Heart left ventricle (tissue), 16 donors: Measurements from ENCODE around the gene NAALADL2. TPM values are rescaled to one million over a fixed set of nuclear protein-coding genes. Genes with fewer than 3 reads are reported as not detected.

Experiments used
- ATAC-seq, 4 donors: fragments of 200-7000 bp; cut with Tn5 transposase; one replicate each; pipeline ENCODE4 v1.9.1; 2020 to 2022; ENCODE audit warnings: moderate library complexity in 4 of 4, mild to moderate bottlenecking in 3 of 4, moderate number of reproducible peaks in 1 of 4
- DNase-seq, 5 donors: peaks; one replicate each; pipeline ENCODE4 v3.0.0-alpha.2; 2020
- H3K27ac ChIP-seq, 12 donors: fragments of 200-600 bp; sonication (generic) in 4 of 12; one replicate each; pipeline versions ENCODE4 v1.5.0 to v1.8.0; 2016 to 2022; ENCODE audit warnings: mild to moderate bottlenecking in 2 of 12
- H3K27me3 ChIP-seq, 9 donors: fragments of 200-600 bp; sonication (generic) in 2 of 9; one replicate each; pipeline versions ENCODE4 v1.5.1 to v1.8.0; 2016 to 2022; ENCODE audit warnings: mild to moderate bottlenecking in 3 of 9
- H3K36me3 ChIP-seq, 9 donors: fragments of 200-600 bp; sonication (generic) in 2 of 9; one replicate each; pipeline versions ENCODE4 v1.5.0 to v1.8.0; 2018 to 2022; ENCODE audit warnings: mild to moderate bottlenecking in 2 of 9
- H3K4me1 ChIP-seq, 12 donors: fragments of 200-600 bp; sonication (generic) in 4 of 12; one replicate each; pipeline versions ENCODE4 v1.5.0 to v1.8.0; 2016 to 2022; ENCODE audit warnings: mild to moderate bottlenecking in 3 of 12
- H3K4me3 ChIP-seq, 12 donors: fragments of 200-600 bp; sonication (generic) in 4 of 12; one replicate each; pipeline versions ENCODE4 v1.5.0 to v1.8.0; 2017 to 2022; ENCODE audit warnings: mild to moderate bottlenecking in 9 of 12, moderate library complexity in 4 of 12
- H3K9me3 ChIP-seq, 12 donors: fragments of 200-600 bp; sonication (generic) in 4 of 12; one replicate each; pipeline versions ENCODE4 v1.5.0 to v1.8.0; 2016 to 2022; ENCODE audit warnings: mild to moderate bottlenecking in 1 of 12
- CTCF ChIP-seq, 12 donors: fragments of 200-600 bp; sonication (generic) in 4 of 12; IDR thresholded peaks; one replicate each; pipeline versions ENCODE4 v1.5.0 to v1.8.0; 2018 to 2022; ENCODE audit warnings: antibody characterized with exemption in 12 of 12, mild to moderate bottlenecking in 5 of 12
- POLR2A ChIP-seq, 2 donors: fragments of 450-650 bp; IDR thresholded peaks; one replicate each; pipeline ENCODE4 v1.6.1; 2017; ENCODE audit warnings: antibody characterized with exemption in 2 of 2, mild to moderate bottlenecking in 2 of 2, moderate library complexity in 2 of 2
- WGBS, 4 donors: extraction: QIAGEN DNeasy Blood & Tissue Kit in 2 of 4; methylation state at CpG; one replicate each; pipeline versions ENCODE4 v1.1.5 to v1.1.7; 2013 to 2018; 5-methylcytosine and 5-hydroxymethylcytosine counted together
- intact Hi-C, 10 donors: fragments of 100-400 bp; cut with DNase I; formaldehyde crosslinking; loops; one replicate each; pipeline versions ENCODE4 v1.11.1 to v1.14.2; 2022
- polyA plus RNA-seq, 2 donors: library from polyadenylated mRNA; stranded (reverse); fragments of 200-250 nt; gene quantifications; one replicate each; pipeline ENCODE4 v1.2.3, GENCODE V29; 2013
- total RNA-seq, 9 donors: library from RNA; depleted of rRNA in 2 of 9; stranded (reverse); fragments of >200 nt in 2 of 9; fragmentation: NEBNext Ultra II Directional in 3 of 9; extraction: Animal tissue kit (Norgen Biotek cat#: 25700) in 3 of 9; gene quantifications; one replicate each; pipeline versions ENCODE4 v1.1.0 to v1.2.4, GENCODE V29; 2016 to 2023
- donor health status: ischemic (EF 13 %, LVEDD 7.1; RV severe dilation, severe dysfunction).
- donor health status: healthy with polysubstance abuse.
- donor health status: DM: no; HTN: yes; CAD: no.
- donor health status: DM: no; HTN: no; CAD: no.
- donor health status: ischemic (EF 25% LVEDD 6.9; RV normal size, moderate dysfunction).
- donor health status: ischemic (EF 25% LVEDD 5.7; RV mildly dilated, moderate dysfunction).
- donor health status: healthy.
- donor health status: DM: yes; HTN: yes; CAD: no.
- donor health status: ischemic (EF 35%, LVEDD 5.7; RV mildly dilated, moderate dysfunction).
- donor health status: nonischemic (EF 11% LVEDD 7.7; RV severe dilation, severe dysfunction).
- donor health status: DM: yes; HTN: yes; CAD: no.
- donor health status: PGD.
- donor health status: ischemic (EF 29% LVEDD 5.4; RV normal size, mild dysfunction).
- donor health status: nonischemic (EF 23%, LVEDD 6.1; RV moderate dilation, normal function).

The NAALADL2 gene
- total and polyA plus RNA-seq, 11 donors: 0.23 to 8.5 (median 3.0) TPM

GRCh38 chr3:175279457-175279856 is 420.3 kb downstream of the NAALADL2 start:
- Histone ChIP-seq H3K27me3 (no peaks in the 10 kb centered on the region), H3K36me3 (no peaks in the 10 kb centered on the region), H3K27ac (no peak overlapping the region), H3K4me1 (no peaks in the 10 kb centered on the region), H3K4me3 (no peak overlapping the region), H3K9me3 (no peaks in the 10 kb centered on the region)
- DNase-seq (no peak), ATAC-seq (no peak)
- TF ChIP-seq POLR2A (IDR thresholded peaks at IDR 0.05) (no peak), CTCF (IDR thresholded peaks at IDR 0.05) (no peak)
- WGBS, 4 donors: 55 to 76% (median 65%) methylated on average over 1 of the region's 1 CpG
- intact Hi-C loops: no loop called here

DNA sequence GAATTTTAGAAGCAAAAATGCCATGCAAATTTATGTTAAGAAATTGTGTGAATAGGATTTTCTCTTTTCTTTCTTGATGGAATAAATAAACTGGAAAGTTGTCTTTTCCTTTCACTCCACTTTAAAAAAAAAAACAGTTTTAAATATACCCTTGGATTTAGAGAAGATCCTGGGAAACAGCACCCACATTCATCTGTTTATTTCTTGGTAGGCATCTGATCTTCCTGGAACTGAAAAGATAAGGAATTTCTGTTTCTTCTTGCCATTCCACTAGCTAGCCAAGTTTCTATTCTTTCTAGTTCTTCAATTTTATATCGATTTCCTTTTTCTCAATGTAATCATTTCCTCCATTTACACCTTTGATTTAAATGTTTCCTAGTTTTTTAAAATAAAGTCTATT is 420.8 kb downstream of the NAALADL2 start:
- intact Hi-C loops: no loop called here
- Histone ChIP-seq H3K9me3 (no peaks in the 10 kb centered on the region), H3K36me3 (no peaks in the 10 kb centered on the region), H3K27me3 (no peaks in the 10 kb centered on the region), H3K4me3 (no peak overlapping the region), H3K4me1 (no peaks in the 10 kb centered on the region), H3K27ac (no peak overlapping the region)
- 70 to 83% (median 75%) methylated on average over 1 of the region's 1 CpG for WGBS, 4 donors
- no peak for TF ChIP-seq CTCF (IDR thresholded peaks at IDR 0.05)
- no peak for TF ChIP-seq POLR2A (IDR thresholded peaks at IDR 0.05)
- DNase-seq (no peak), ATAC-seq (no peak)

GRCh38 chr3:175287361-175287963 is 428.3 kb downstream of the NAALADL2 start:
- 76 to 85% (median 77%) methylated on average over 3 of the region's 3 CpGs for WGBS, 4 donors

GRCh38 chr3:175288621-175289020 is 429.5 kb downstream of the NAALADL2 start:
- Histone ChIP-seq H3K9me3 (no peaks in the 10 kb centered on the region), H3K27me3 (no peaks in the 10 kb centered on the region), H3K4me1 (peaks cover 0 to 6% (median 0%) of the 10 kb centered on the region in 12 donors), H3K4me3 (no peak overlapping the region), H3K27ac (no peak overlapping the region), H3K36me3 (no peaks in the 10 kb centered on the region)
- ATAC-seq (no peak), DNase-seq (no peak)
- intact Hi-C loops: no loop called here
- 49 to 57% (median 52%) methylated on average over 4 of the region's 4 CpGs for WGBS, 4 donors
- TF ChIP-seq CTCF (IDR thresholded peaks at IDR 0.05) (no peak), POLR2A (IDR thresholded peaks at IDR 0.05) (no peak)

More at GRCh38 chr3:175287361-175287963, 428.3 kb downstream of the NAALADL2 start:
- DNase-seq (no peak), ATAC-seq (no peak)
- H3K9me3 ChIP-seq: no peaks in the 10 kb centered on the region
- H3K27ac ChIP-seq: no peak overlapping the region
- intact Hi-C loops: no loop called here
- TF ChIP-seq POLR2A (IDR thresholded peaks at IDR 0.05): no peak
- TF ChIP-seq CTCF (IDR thresholded peaks at IDR 0.05): no peak
- H3K36me3 ChIP-seq: no peaks in the 10 kb centered on the region
- no peaks in the 10 kb centered on the region for H3K27me3 ChIP-seq
- H3K4me3 ChIP-seq: no peak overlapping the region
- peaks cover 0 to 6% (median 0%) of the 10 kb centered on the region in 12 donors for H3K4me1 ChIP-seq
